HL-60 (cell line): ENCODE results near the gene HECW1.

Source experiments
- CTCF ChIP-seq: IDR thresholded peaks from one replicate; pipeline ENCODE4 v1.5.1; 2011; ENCODE audit warnings: low read length, control low read depth, inconsistent platforms; ENCODE audit not compliant: insufficient read depth
- REST ChIP-seq: IDR thresholded peaks from 2 replicates; pipeline ENCODE4 v1.6.1; 2012; ENCODE audit warnings: low read depth; ENCODE audit not compliant: insufficient replicate concordance

- TF ChIP-seq CTCF, result no peak
- no peak for TF ChIP-seq REST
These were observed 473.9 kb downstream of the HECW1 start for GRCh38 chr7:43586251-43586900.
